ENCODE results near the gene SOX8. TPM values are rescaled to one million over a fixed set of nuclear protein-coding genes. Genes with fewer than 3 reads are reported as not detected.
"Not testable (repeated sequence)": the region's sequence is repeated elsewhere in the genome, so short reads cannot be mapped to it uniquely, and the experiment has no call there.

Gene SOX8
- polyA plus RNA-seq, 3 donors from 2014 or later, result 0.12 TPM; not detected in 2

DNA sequence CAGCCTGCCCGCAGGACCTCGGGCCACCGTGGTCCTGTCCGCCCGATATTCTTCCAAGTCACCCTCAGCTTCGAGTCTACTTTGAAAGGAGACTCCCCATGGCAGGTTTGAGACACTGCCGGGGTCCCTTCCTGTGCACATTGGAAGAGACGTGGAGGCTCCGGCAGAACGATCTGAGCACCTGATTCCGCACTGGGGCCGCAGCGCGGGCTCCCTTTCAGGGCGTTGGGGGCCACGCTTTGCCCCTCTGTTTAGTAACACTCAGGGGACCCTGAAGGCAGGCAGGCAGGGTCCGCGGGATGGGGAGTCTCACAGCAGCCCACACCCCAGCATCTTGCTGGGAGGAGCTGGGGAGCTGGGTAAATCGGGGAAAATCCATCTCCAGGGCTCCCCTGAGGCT, 30.6 kb downstream of the SOX8 start:
- no peak overlapping the region for H3K27ac Mint-ChIP-seq
- H3K27me3 Mint-ChIP-seq (ENCODE audit: low read depth in 3 of 3), result peaks cover 0 to 4% (median 2%) of the 10 kb centered on the region in 3 donors
- no peak overlapping the region for H3K4me3 Mint-ChIP-seq
- no peaks in the 10 kb centered on the region for H3K36me3 Mint-ChIP-seq
- no peak for DNase-seq
- H3K4me1 Mint-ChIP-seq, result no peaks in the 10 kb centered on the region
- no peaks in the 10 kb centered on the region for H3K9me3 Mint-ChIP-seq

- no peaks in the 10 kb centered on the region for H3K36me3 Mint-ChIP-seq
- H3K4me3 Mint-ChIP-seq, result no peak overlapping the region
- no peaks in the 10 kb centered on the region for H3K4me1 Mint-ChIP-seq
- H3K27ac Mint-ChIP-seq, result no peak overlapping the region
- peaks cover 0 to 4% (median 0%) of the 10 kb centered on the region in 3 donors for H3K27me3 Mint-ChIP-seq (ENCODE audit: low read depth in 3 of 3)
- DNase-seq, result no peak
- H3K9me3 Mint-ChIP-seq, result no peaks in the 10 kb centered on the region
These were observed 31.4 kb downstream of the SOX8 start for GRCh38 chr16:1012722-1013592.

DNA sequence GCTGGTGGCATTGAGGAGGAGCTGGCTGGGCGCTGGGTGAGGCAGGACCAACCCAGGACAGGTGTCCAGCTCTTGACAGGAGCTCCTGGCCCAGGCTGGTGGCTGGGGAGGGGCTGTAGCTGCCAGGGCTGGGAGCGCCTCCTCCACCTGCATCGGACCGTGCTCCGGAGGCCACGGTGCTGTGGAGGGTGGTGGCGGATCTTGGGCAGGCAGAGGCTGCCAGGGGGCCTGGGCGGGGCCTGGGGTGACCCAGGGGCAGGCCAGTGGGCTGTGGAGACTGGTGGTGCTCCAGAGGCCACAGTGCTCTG, 32.0 kb downstream of the SOX8 start:
- Mint-ChIP-seq H3K4me1 (no peaks in the 10 kb centered on the region), H3K36me3 (no peaks in the 10 kb centered on the region), H3K4me3 (no peak overlapping the region), H3K27me3 (ENCODE audit: low read depth in 3 of 3) (peaks cover 0 to 6% (median 0%) of the 10 kb centered on the region in 3 donors), H3K9me3 (no peaks in the 10 kb centered on the region), H3K27ac (no peak overlapping the region)
- no peak for DNase-seq

DNA sequence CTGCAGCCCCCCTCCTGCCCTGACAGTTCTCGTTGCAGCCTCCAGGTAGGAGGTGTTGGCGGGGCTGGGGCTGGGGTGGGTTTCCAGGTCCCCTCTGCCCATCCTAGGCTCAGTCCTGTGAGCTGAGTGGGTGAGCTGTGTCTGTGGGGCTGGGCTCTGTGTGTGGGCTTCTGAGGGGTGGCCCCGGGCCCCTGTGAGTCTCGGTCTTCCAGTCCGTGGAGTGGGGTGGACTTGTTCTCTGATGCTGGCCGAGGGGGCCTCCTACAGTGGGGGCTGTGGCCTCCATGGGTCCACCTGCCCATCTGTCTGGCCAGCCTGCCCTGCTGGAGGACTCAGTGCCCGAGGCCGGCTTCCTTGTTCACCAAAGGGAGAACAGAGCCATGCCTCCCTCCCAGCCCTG, 32.7 kb downstream of the SOX8 start:
- peaks cover 0 to 2% (median 0%) of the 10 kb centered on the region in 3 donors for H3K27me3 Mint-ChIP-seq (ENCODE audit: low read depth in 3 of 3)
- no peaks in the 10 kb centered on the region for H3K36me3 Mint-ChIP-seq
- H3K9me3 Mint-ChIP-seq, result no peaks in the 10 kb centered on the region
- no peak for DNase-seq
- no peak overlapping the region for H3K27ac Mint-ChIP-seq
- no peak overlapping the region for H3K4me3 Mint-ChIP-seq
- no peaks in the 10 kb centered on the region for H3K4me1 Mint-ChIP-seq

DNA sequence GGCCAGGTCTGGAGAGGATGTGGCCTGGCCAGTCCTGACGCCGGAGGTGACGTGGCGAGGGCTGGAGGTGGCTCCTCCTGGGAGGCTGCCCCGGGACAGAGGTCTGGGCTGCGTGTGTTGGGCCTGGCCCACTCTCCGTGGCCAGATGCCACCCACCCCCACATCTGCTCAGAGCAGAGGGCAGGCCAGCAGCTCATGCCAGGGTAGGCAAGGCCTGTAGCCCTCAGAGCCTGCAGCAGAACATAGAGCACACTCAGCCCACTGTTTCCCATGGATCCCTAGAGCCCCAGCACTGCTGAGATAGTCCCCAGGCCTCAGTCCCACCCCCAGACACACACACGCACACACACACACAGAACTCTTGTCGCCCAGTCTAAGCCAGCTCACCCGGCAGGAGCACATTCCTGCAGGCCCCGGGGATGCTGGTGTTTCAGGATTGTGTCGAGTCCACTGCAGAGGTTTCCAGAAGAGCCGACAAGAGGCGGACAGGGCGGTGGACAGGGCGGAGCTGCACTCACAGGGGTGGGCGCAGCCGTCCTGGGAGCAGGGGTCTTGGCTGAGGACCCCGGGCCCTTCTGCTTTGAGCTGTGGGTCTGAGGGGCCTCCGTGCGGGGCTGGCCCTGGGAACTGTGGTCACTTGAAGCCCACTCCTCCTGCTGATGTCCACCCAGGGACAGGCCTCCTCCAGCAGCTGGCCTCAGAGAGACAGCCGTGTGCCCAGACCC, 33.4 kb downstream of the SOX8 start:
- no peak for DNase-seq
- H3K4me1 Mint-ChIP-seq, result no peaks in the 10 kb centered on the region
- no peak overlapping the region for H3K27ac Mint-ChIP-seq
- peaks cover 0 to 2% (median 0%) of the 10 kb centered on the region in 3 donors for H3K27me3 Mint-ChIP-seq (ENCODE audit: low read depth in 3 of 3)
- no peak overlapping the region for H3K4me3 Mint-ChIP-seq
- no peaks in the 10 kb centered on the region for H3K36me3 Mint-ChIP-seq
- H3K9me3 Mint-ChIP-seq, result no peaks in the 10 kb centered on the region

DNA sequence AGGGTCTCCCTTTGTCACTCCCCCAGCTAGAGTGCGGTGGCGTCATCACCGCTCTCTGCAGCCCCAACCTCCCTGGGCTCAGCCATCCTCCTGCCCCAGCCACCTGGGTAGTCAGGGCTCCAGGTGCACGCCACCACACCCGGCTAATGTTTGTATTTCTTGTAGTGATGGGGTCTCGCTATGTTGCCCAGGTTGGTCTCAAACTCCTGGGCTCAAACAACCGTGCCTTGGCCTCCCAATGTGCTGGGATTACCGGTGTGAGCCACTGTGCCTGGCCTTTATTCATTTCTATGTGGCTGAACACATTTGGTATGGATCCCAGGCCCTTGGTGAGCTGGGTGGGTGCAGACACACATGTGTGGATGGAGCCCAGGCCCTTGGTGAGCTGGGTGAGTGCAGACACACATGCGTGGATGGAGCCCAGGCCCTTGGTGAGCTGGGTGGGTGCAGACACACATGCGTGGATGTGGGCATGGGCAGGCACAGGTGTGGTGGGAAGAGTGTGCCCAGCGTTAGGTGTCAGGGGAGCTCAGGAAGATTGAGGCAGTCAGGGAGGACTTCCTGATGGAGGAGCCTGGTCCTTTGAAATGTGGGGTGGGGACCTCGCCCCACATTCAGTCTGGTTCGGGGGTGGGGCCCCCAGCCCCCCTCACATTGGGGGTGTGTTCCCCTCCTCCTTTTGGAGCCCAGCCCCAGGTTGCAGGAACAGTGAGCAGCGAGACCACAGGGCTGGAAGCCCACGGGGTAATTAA, 37.1 kb downstream of the SOX8 start:
- Mint-ChIP-seq H3K4me1 (no peaks in the 10 kb centered on the region), H3K27ac (no peak overlapping the region), H3K4me3 (no peak overlapping the region), H3K27me3 (ENCODE audit: low read depth in 3 of 3) (peaks cover 0 to 2% (median 0%) of the 10 kb centered on the region in 3 donors), H3K36me3 (no peaks in the 10 kb centered on the region), H3K9me3 (no peaks in the 10 kb centered on the region)
- DNase-seq, result no peak

DNA sequence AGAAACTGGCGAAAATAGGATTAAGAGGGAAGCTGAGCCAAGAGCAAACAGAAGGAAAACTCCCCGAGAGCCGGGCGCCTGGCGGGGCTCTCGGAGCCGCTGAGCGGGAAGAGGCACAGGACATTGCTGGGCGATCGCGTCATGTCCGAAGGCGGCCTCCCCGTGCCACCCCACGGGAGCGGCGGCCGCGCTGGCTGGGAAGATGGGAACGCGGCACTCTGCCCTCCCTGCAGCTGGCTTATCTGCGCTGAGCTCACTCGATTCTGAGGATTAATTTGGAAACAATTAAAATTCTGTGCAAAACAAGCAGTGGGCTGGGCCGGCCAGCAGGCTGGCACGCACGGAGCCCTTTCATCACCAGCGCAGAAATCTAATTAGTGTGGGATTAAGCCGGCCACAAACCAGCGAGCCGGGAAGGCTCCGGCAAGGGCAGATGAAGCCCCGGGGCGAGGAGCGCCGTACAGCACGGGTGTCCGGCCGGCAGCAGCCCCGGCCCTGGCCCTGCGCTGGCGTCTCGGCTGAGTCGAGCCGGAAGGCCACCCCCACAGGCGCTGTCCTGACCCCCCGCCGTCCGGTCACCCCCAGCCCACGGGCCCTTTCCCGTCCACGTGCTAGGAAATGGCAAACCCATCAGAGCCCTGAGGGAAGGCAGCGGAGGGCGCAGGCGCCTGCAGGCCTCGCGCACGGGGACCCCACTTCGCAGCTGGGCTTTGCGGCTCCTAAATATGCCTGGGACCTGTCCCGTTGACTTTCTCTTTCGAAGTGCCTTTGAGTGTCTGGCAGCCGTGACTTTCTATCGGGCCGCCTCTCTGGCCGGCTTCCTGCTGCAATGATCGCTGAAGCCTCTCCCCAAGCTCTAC, 37.9 kb downstream of the SOX8 start:
- H3K27ac Mint-ChIP-seq, result no peak overlapping the region
- no peak overlapping the region for H3K4me3 Mint-ChIP-seq
- no peaks in the 10 kb centered on the region for H3K36me3 Mint-ChIP-seq
- H3K9me3 Mint-ChIP-seq, result no peaks in the 10 kb centered on the region
- no peak for DNase-seq
- H3K4me1 Mint-ChIP-seq, result no peaks in the 10 kb centered on the region
- peaks cover 0 to 2% (median 0%) of the 10 kb centered on the region in 3 donors for H3K27me3 Mint-ChIP-seq (ENCODE audit: low read depth in 3 of 3)

- Mint-ChIP-seq H3K27ac (no peak overlapping the region), H3K9me3 (no peaks in the 10 kb centered on the region)
These were observed 38.5 kb downstream of the SOX8 start for GRCh38 chr16:1020091-1020399.

DNA sequence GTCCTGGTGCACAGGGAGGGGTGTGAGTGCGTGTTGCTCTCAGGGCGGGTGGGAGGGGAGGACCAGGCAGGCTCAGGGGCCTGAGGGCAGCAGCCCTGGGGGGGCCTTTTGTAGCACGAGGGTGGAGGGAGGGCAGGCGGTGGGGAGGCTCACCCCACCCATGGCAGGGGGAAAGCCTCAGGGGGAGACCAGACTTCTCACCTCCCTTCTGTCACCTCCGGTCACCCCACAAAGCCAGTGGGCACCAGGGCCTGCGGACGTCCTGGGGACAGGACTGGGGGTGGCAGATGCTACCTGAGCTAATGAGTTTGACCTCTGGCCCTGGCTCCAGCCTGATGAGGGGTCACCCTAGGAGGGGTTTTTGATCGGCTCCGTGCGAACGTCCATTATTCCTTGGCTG, 39.0 kb downstream of the SOX8 start:
- Mint-ChIP-seq H3K36me3 (no peaks in the 10 kb centered on the region), H3K27me3 (ENCODE audit: low read depth in 3 of 3) (peaks cover 0 to 2% (median 0%) of the 10 kb centered on the region in 3 donors), H3K9me3 (no peaks in the 10 kb centered on the region), H3K27ac (no peak overlapping the region), H3K4me1 (no peaks in the 10 kb centered on the region), H3K4me3 (no peak overlapping the region)
- DNase-seq, result no peak

More at GRCh38 chr16:1020091-1020399, 38.5 kb downstream of the SOX8 start:
- H3K36me3 Mint-ChIP-seq, result no peaks in the 10 kb centered on the region
- DNase-seq, result no peak
- no peak overlapping the region for H3K4me3 Mint-ChIP-seq
- peaks cover 0 to 2% (median 0%) of the 10 kb centered on the region in 3 donors for H3K27me3 Mint-ChIP-seq (ENCODE audit: low read depth in 3 of 3)
- H3K4me1 Mint-ChIP-seq, result no peaks in the 10 kb centered on the region

GRCh38 chr16:1021553-1022160, 40.1 kb downstream of the SOX8 start:
- no peak for DNase-seq
- peaks cover 0 to 3% (median 2%) of the 10 kb centered on the region in 3 donors for H3K27me3 Mint-ChIP-seq (ENCODE audit: low read depth in 3 of 3)
- H3K4me1 Mint-ChIP-seq, result no peaks in the 10 kb centered on the region
- H3K4me3 Mint-ChIP-seq, result no peak overlapping the region
- no peaks in the 10 kb centered on the region for H3K9me3 Mint-ChIP-seq
- H3K27ac Mint-ChIP-seq, result no peak overlapping the region
- H3K36me3 Mint-ChIP-seq, result no peaks in the 10 kb centered on the region

GRCh38 chr16:1022466-1022865, 40.9 kb downstream of the SOX8 start:
- DNase-seq, result no peak
- H3K27ac Mint-ChIP-seq, result no peak overlapping the region

GRCh38 chr16:1024138-1024537, 42.6 kb downstream of the SOX8 start:
- H3K4me1 Mint-ChIP-seq, result no peaks in the 10 kb centered on the region
- no peak overlapping the region for H3K4me3 Mint-ChIP-seq
- H3K27ac Mint-ChIP-seq, result no peak overlapping the region
- H3K9me3 Mint-ChIP-seq, result no peaks in the 10 kb centered on the region
- no peaks in the 10 kb centered on the region for H3K36me3 Mint-ChIP-seq
- no peak for DNase-seq
- peaks cover 0 to 3% (median 2%) of the 10 kb centered on the region in 3 donors for H3K27me3 Mint-ChIP-seq (ENCODE audit: low read depth in 3 of 3)

More at GRCh38 chr16:1022466-1022865, 40.9 kb downstream of the SOX8 start:
- Mint-ChIP-seq H3K36me3 (no peaks in the 10 kb centered on the region), H3K27me3 (ENCODE audit: low read depth in 3 of 3) (peaks cover 0 to 3% (median 2%) of the 10 kb centered on the region in 3 donors), H3K9me3 (no peaks in the 10 kb centered on the region), H3K4me3 (no peak overlapping the region), H3K4me1 (no peaks in the 10 kb centered on the region)

GRCh38 chr16:1025183-1025809, 43.7 kb downstream of the SOX8 start:
- not testable (repeated sequence) for H3K27ac Mint-ChIP-seq; DNase-seq; H3K27me3 Mint-ChIP-seq (ENCODE audit: low read depth in 3 of 3); H3K36me3 Mint-ChIP-seq; H3K4me1 Mint-ChIP-seq; H3K9me3 Mint-ChIP-seq; H3K4me3 Mint-ChIP-seq

All from immature natural killer cell (primary cell).